GM19351 (cell line): ENCODE measurements around the gene PMM1.
"Not testable (repeated sequence)": the region's sequence is repeated elsewhere in the genome, so short reads cannot be mapped to it uniquely, and the experiment has no call there.

Experiments
- ATAC-seq: cut with Tn5 transposase; IDR thresholded peaks from one replicate; pipeline ENCODE4 v1.9.1; 2021; ENCODE audit warnings: mild to moderate bottlenecking, moderate library complexity; ENCODE audit not compliant: unreplicated experiment

Gene PMM1

GRCh38 chr22:41589391-41590241, at the start of gene PMM1:
Gene PMM1, minus strand, starts transcription at chr22:41589840. Its CDS starts 35 bp downstream, at chr22:41589805.
- ATAC-seq = peak; percentile 91

GRCh38 chr22:41638748-41639147, 49.1 kb upstream of the PMM1 start:
- no peak for ATAC-seq

- no peak for ATAC-seq
These were observed 48.5 kb upstream of the PMM1 start for GRCh38 chr22:41638124-41638523.

- not testable (repeated sequence) for ATAC-seq
These were observed 48.0 kb upstream of the PMM1 start for GRCh38 chr22:41637623-41638022.

GRCh38 chr22:41636467-41636866, 46.8 kb upstream of the PMM1 start:
- ATAC-seq = no peak

GRCh38 chr22:41634610-41635009, 45.0 kb upstream of the PMM1 start:
- not testable (repeated sequence) for ATAC-seq

GRCh38 chr22:41631615-41632014, 42.0 kb upstream of the PMM1 start:
- not testable (repeated sequence) for ATAC-seq

- not testable (repeated sequence) for ATAC-seq
These were observed 41.5 kb upstream of the PMM1 start for GRCh38 chr22:41631115-41631514.

- no peak for ATAC-seq
These were observed 35.9 kb upstream of the PMM1 start for GRCh38 chr22:41625577-41625976.

- no peak for ATAC-seq
These were observed 32.2 kb upstream of the PMM1 start for GRCh38 chr22:41621911-41622179.

GRCh38 chr22:41621099-41621910, 31.7 kb upstream of the PMM1 start, which contains the start of gene XRCC6:
Gene XRCC6, plus strand, starts transcription at chr22:41621295. Its CDS starts 710 bp downstream, at chr22:41622005.
- ATAC-seq = peak; percentile 81

GRCh38 chr22:41620589-41621098, 31.0 kb upstream of the PMM1 start, which contains the start of gene DESI1:
Gene DESI1, minus strand, starts transcription at chr22:41621043. Its CDS starts 204 bp downstream, at chr22:41620839.
- peak; percentile 28 for ATAC-seq

GRCh38 chr22:41619979-41620588, 30.4 kb upstream of the PMM1 start:
- ATAC-seq = no peak

GRCh38 chr22:41613456-41613855, 23.8 kb upstream of the PMM1 start:
- no peak for ATAC-seq

- no peak for ATAC-seq
These were observed 23.1 kb upstream of the PMM1 start for GRCh38 chr22:41612603-41613306.

GRCh38 chr22:41608386-41608785, 18.7 kb upstream of the PMM1 start:
- no peak for ATAC-seq

GRCh38 chr22:41603873-41604332, 14.3 kb upstream of the PMM1 start:
- peak; percentile 78 for ATAC-seq

GRCh38 chr22:41600976-41601375, 11.3 kb upstream of the PMM1 start:
- ATAC-seq = no peak

GRCh38 chr22:41598891-41599635, 9.4 kb upstream of the PMM1 start:
- ATAC-seq = no peak

- no peak for ATAC-seq
These were observed 8.4 kb upstream of the PMM1 start for GRCh38 chr22:41598081-41598480.
